Measurements from ENCODE around the gene PCDHGA2. TPM values are rescaled to one million over a fixed set of nuclear protein-coding genes. Genes with fewer than 3 reads are reported as not detected.
"Not testable (repeated sequence)": the region's sequence is repeated elsewhere in the genome, so short reads cannot be mapped to it uniquely, and the experiment has no call there.

PCDHGA2 gene
- total RNA-seq, 1 donor from 2014 or later: 0.30 TPM

DNA sequence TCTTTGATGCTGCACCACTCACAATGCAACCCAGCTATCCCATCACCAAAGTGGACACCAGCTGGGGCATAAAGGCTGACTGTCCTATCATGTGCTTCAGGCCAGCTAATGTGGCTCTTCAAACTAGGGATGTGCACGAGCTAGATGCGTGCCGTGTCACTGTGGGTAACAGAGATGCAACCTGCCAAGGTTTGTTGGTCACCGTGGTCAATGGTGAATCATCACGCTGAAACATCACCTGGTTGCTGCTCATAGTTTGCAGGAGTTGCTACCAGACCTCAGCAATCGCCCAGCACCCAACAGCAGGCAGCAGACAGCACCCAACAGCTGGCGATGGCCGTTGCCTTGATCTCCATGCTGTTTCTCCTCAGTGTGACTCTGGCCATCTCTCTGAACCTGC, 10.3 kb upstream of the PCDHGA2 start:
- Mint-ChIP-seq H3K27ac (ENCODE audit: unreplicated experiment) (no peak overlapping the region), H3K4me3 (ENCODE audit: unreplicated experiment) (no peak overlapping the region), H3K4me1 (ENCODE audit: low read depth) (no peaks in the 10 kb centered on the region), H3K36me3 (ENCODE audit: low read depth) (peaks cover 7% of the 10 kb centered on the region), H3K27me3 (ENCODE audit: low read depth) (no peaks in the 10 kb centered on the region), H3K9me3 (ENCODE audit: low read depth) (peaks cover 42% of the 10 kb centered on the region)
- TF ChIP-seq, protein P1, sequence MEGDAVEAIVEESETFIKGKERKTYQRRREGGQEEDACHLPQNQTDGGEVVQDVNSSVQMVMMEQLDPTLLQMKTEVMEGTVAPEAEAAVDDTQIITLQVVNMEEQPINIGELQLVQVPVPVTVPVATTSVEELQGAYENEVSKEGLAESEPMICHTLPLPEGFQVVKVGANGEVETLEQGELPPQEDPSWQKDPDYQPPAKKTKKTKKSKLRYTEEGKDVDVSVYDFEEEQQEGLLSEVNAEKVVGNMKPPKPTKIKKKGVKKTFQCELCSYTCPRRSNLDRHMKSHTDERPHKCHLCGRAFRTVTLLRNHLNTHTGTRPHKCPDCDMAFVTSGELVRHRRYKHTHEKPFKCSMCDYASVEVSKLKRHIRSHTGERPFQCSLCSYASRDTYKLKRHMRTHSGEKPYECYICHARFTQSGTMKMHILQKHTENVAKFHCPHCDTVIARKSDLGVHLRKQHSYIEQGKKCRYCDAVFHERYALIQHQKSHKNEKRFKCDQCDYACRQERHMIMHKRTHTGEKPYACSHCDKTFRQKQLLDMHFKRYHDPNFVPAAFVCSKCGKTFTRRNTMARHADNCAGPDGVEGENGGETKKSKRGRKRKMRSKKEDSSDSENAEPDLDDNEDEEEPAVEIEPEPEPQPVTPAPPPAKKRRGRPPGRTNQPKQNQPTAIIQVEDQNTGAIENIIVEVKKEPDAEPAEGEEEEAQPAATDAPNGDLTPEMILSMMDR (IDR thresholded peaks at IDR 0.05): no peak
- DNase-seq (ENCODE audit: low spot score): no peak

DNA sequence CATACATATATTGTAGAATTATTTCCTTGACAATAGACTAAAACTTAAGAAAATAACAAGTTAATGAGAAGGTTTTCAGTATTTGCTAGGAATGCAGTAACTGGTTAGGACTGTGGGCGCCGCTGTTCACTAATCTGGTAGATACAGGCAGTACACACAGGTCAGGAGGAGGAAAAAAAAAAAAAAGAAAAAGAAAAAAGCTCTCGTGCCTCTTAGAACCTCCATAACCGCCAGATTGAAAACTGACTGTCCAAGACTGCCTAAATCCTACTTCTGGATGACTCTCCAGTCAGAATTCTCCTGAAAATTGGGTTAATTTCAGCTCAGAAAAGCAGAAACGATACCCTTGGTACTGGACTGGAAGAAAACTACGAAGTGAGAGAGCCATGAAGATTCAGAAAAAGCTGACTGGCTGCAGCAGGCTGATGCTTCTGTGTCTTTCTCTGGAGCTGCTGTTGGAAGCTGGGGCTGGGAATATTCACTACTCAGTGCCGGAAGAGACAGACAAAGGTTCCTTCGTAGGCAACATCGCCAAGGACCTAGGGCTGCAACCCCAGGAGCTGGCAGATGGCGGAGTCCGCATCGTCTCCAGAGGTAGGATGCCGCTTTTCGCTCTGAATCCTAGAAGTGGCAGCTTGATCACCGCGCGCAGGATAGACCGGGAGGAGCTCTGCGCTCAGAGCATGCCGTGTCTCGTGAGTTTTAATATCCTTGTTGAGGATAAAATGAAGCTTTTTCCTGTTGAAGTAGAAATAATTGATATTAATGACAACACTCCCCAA, 8.1 kb upstream of the PCDHGA2 start, which contains the start of gene PCDHGA1:
PCDHGA1 (plus strand) TSS at position 216 of the 782 bp plus-strand sequence.
- Mint-ChIP-seq H3K4me1 (ENCODE audit: low read depth) (no peaks in the 10 kb centered on the region), H3K27ac (ENCODE audit: unreplicated experiment) (no peak within 1 kb of the TSS), H3K27me3 (ENCODE audit: low read depth) (no peaks in the 10 kb centered on the region), H3K9me3 (ENCODE audit: low read depth) (peaks cover 52% of the 10 kb centered on the region), H3K36me3 (ENCODE audit: low read depth) (peaks cover 9% of the 10 kb centered on the region), H3K4me3 (ENCODE audit: unreplicated experiment) (no peak within 1 kb of the TSS)
- TF ChIP-seq, protein P1 (IDR thresholded peaks at IDR 0.05): peak; percentile 21
- no peak for DNase-seq (ENCODE audit: low spot score)

DNA sequence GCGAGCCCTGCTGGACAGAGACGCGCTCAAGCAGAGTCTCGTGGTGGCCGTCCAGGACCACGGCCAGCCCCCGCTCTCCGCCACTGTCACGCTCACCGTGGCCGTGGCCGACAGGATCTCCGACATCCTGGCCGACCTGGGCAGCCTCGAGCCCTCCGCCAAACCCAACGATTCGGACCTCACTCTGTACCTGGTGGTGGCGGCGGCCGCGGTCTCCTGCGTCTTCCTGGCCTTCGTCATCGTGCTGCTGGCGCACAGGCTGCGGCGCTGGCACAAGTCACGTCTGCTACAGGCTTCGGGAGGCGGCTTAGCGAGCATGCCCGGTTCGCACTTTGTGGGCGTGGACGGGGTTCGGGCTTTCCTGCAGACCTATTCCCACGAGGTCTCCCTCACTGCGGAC, 6.0 kb upstream of the PCDHGA2 start:
- not testable (repeated sequence) for H3K27ac Mint-ChIP-seq (ENCODE audit: unreplicated experiment); H3K36me3 Mint-ChIP-seq (ENCODE audit: low read depth); H3K4me3 Mint-ChIP-seq (ENCODE audit: unreplicated experiment); H3K27me3 Mint-ChIP-seq (ENCODE audit: low read depth); DNase-seq (ENCODE audit: low spot score); H3K4me1 Mint-ChIP-seq (ENCODE audit: low read depth)
- peaks cover 54% of the 10 kb centered on the region for H3K9me3 Mint-ChIP-seq (ENCODE audit: low read depth)

DNA sequence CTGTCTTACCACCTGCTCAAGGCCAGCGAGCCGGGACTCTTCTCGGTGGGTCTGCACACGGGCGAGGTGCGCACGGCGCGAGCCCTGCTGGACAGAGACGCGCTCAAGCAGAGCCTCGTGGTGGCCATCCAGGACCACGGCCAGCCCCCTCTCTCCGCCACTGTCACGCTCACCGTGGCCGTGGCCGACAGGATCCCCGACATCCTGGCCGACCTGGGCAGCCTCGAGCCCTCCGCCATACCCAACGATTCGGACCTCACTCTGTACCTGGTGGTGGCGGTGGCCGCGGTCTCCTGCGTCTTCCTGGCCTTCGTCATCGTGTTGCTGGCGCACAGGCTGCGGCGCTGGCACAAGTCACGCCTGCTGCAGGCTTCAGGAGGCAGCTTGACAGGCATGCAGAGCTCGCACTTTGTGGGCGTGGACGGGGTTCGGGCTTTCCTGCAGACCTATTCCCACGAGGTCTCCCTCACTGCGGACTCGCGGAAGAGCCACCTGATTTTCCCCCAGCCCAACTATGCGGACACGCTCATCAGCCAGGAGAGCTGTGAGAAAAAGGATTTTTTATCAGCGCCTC, 2.3 kb downstream of the PCDHGA2 start:
- H3K36me3 Mint-ChIP-seq (ENCODE audit: low read depth); H3K4me1 Mint-ChIP-seq (ENCODE audit: low read depth); H3K27me3 Mint-ChIP-seq (ENCODE audit: low read depth); H3K4me3 Mint-ChIP-seq (ENCODE audit: unreplicated experiment); H3K27ac Mint-ChIP-seq (ENCODE audit: unreplicated experiment); DNase-seq (ENCODE audit: low spot score): not testable (repeated sequence)
- H3K9me3 Mint-ChIP-seq (ENCODE audit: low read depth): peaks cover 61% of the 10 kb centered on the region

DNA sequence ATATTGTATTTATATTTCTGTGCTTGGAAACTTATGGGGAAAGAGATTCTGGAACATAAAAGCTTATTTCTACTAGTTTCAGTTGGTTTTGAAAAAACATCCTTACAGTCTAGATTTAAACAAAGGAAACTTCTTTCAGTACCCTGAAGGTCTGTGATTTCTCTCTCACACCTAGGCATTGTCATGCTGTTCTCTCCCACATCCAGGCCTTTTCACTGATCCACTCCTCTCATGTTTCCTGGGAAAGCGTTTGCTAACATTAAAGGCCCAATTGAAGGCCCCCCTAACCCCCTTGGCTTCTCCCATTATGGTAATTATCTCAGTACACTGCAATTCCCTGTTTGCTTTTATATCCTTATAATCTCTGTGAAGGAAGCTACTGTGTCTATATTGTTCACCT, 4.2 kb downstream of the PCDHGA2 start:
- Mint-ChIP-seq H3K36me3 (ENCODE audit: low read depth) (peaks cover 2% of the 10 kb centered on the region), H3K27ac (ENCODE audit: unreplicated experiment) (no peak overlapping the region), H3K4me3 (ENCODE audit: unreplicated experiment) (no peak overlapping the region), H3K9me3 (ENCODE audit: low read depth) (peaks cover 55% of the 10 kb centered on the region), H3K4me1 (ENCODE audit: low read depth) (no peaks in the 10 kb centered on the region), H3K27me3 (ENCODE audit: low read depth) (no peaks in the 10 kb centered on the region)
- TF ChIP-seq, protein P1 (IDR thresholded peaks at IDR 0.05): no peak
- DNase-seq (ENCODE audit: low spot score): no peak

DNA sequence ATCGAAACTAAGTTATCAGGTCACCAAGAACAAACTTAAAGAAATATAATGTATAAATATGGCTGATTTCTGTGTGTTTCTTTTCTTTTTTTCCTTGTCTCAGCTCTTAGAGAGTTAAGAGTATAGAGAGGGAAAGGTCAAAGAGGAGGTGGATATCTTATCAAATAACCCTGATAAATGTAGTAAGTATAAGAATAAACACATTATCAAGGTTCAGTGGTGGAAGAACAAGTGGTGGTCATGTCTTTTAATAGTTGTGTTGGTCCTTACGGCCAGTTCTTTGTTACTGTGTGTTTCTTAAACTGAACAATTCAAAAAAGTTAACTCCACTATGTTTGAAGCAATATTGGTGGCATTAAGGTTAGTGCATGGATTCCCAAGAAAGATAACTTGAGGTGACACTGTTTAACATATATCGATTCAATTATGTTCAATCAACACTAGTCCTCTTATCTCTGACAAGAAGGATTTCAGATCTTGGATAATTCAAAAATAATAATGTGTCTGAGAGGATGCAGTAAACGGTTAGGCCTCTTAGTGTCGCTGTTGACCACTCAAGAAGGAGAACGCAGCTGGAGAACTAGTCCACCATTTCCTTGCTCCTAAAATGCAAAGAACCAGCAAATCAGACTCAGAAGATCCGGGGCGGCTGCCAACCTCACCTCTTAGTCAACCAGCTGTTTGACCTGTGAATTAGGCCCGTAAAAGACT, 4.8 kb downstream of the PCDHGA2 start, which contains the start of gene PCDHGA3:
PCDHGA3 (plus strand) TSS at position 588 of the 711 bp plus-strand sequence. CDS start 205 bp downstream, outside the sequence.
- TF ChIP-seq, protein P1 (IDR thresholded peaks at IDR 0.05): no peak
- Mint-ChIP-seq H3K4me3 (ENCODE audit: unreplicated experiment) (no peak within 1 kb of the TSS), H3K36me3 (ENCODE audit: low read depth) (peaks cover 2% of the 10 kb centered on the region), H3K4me1 (ENCODE audit: low read depth) (no peaks in the 10 kb centered on the region), H3K27ac (ENCODE audit: unreplicated experiment) (no peak within 1 kb of the TSS), H3K9me3 (ENCODE audit: low read depth) (peaks cover 52% of the 10 kb centered on the region), H3K27me3 (ENCODE audit: low read depth) (no peaks in the 10 kb centered on the region)
- DNase-seq (ENCODE audit: low spot score): no peak

Data from chondrocyte (in vitro differentiated cells).